Muscle layer of duodenum (tissue), 2 donors: ENCODE results near the gene CNDP1.
"Not testable (repeated sequence)": the region's sequence is repeated elsewhere in the genome, so short reads cannot be mapped to it uniquely, and the experiment has no call there.

Experiments used
- H3K27ac ChIP-seq: one replicate; pipeline ENCODE4 v1.7.0; 2013; ENCODE audit warnings: mild to moderate bottlenecking, low read length
- H3K27me3 ChIP-seq: one replicate; pipeline ENCODE4 v1.7.0; 2013; ENCODE audit warnings: low read depth, mild to moderate bottlenecking, control low read depth, low read length
- H3K36me3 ChIP-seq, 2 donors: one replicate each; pipeline ENCODE4 v1.7.0; 2013; ENCODE audit warnings: low read length in 2 of 2, control low read depth in 1 of 2, mild to moderate bottlenecking in 1 of 2; ENCODE audit not compliant: insufficient read depth in 2 of 2, control insufficient read depth in 1 of 2
- H3K4me1 ChIP-seq, 2 donors: one replicate each; pipeline ENCODE4 v1.7.0; 2013; ENCODE audit warnings: low read length in 2 of 2, mild to moderate bottlenecking in 2 of 2, control low read depth in 1 of 2, moderate library complexity in 1 of 2; ENCODE audit not compliant: insufficient read depth in 2 of 2, control insufficient read depth in 1 of 2
- H3K4me3 ChIP-seq, 2 donors: one replicate each; pipeline ENCODE4 v1.7.0; 2013; ENCODE audit warnings: low read length in 2 of 2, low read depth in 1 of 2, mild to moderate bottlenecking in 1 of 2
- H3K9me3 ChIP-seq, 2 donors: one replicate each; pipeline ENCODE4 v1.7.0; 2013; ENCODE audit warnings: low read length in 2 of 2, control low read depth in 1 of 2, mild to moderate bottlenecking in 1 of 2; ENCODE audit not compliant: control insufficient read depth in 1 of 2
- donor health status: healthy.

CNDP1 gene

DNA sequence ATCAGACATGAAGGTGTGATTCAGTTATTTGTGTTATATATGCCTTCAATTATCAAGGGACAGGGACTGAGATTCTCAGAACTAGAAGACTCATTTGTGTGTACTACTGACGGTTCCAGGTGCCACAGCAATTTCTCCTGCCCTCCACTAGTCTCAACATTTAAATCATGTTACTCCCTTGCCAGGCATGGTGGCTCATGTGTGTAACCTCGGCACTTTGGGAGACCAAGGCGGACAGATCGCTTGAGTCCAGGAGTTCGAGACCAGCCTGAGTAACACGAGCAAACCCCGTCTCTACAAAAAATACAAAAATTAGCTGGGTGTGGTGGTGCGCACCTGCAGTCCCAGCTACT lies 37.0 kb upstream of the CNDP1 start:
- Histone ChIP-seq H3K4me3 (peak overlapping the region; percentile 89 to 90), H3K36me3 (peaks cover 12 to 19% of the 10 kb centered on the region in 2 donors)

DNA sequence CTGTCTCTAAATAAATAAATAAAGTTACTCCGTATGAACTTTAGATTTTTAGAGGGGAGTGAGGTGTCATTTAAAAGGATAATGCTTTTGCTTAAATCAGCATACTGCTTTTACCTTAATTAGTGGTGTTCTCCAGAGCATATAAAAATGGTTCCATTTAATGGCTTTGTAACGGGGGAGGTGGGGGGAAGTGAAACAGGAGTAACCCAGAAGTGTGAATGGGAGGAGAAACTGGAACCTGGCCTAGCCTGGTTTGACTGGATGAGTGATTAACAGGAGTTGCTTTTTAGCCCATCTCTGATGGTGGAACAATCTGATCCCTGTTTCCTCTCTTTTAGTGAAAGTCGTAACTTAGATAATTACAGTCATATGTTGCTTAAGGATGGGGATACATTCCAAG lies 36.5 kb upstream of the CNDP1 start:
- Histone ChIP-seq H3K9me3 (no peaks in the 10 kb centered on the region), H3K27me3 (no peaks in the 10 kb centered on the region), H3K36me3 (peaks cover 17 to 19% of the 10 kb centered on the region in 2 donors), H3K4me1 (peaks cover 17 to 19% of the 10 kb centered on the region in 2 donors), H3K4me3 (no peak overlapping the region), H3K27ac (no peak overlapping the region)

More for the DNA sequence above, 37.0 kb upstream of the CNDP1 start:
- H3K27me3 ChIP-seq: no peaks in the 10 kb centered on the region
- no peaks in the 10 kb centered on the region for H3K9me3 ChIP-seq
- H3K27ac ChIP-seq: peak overlapping the region; percentile 90
- peaks cover 17 to 19% of the 10 kb centered on the region in 2 donors for H3K4me1 ChIP-seq

DNA sequence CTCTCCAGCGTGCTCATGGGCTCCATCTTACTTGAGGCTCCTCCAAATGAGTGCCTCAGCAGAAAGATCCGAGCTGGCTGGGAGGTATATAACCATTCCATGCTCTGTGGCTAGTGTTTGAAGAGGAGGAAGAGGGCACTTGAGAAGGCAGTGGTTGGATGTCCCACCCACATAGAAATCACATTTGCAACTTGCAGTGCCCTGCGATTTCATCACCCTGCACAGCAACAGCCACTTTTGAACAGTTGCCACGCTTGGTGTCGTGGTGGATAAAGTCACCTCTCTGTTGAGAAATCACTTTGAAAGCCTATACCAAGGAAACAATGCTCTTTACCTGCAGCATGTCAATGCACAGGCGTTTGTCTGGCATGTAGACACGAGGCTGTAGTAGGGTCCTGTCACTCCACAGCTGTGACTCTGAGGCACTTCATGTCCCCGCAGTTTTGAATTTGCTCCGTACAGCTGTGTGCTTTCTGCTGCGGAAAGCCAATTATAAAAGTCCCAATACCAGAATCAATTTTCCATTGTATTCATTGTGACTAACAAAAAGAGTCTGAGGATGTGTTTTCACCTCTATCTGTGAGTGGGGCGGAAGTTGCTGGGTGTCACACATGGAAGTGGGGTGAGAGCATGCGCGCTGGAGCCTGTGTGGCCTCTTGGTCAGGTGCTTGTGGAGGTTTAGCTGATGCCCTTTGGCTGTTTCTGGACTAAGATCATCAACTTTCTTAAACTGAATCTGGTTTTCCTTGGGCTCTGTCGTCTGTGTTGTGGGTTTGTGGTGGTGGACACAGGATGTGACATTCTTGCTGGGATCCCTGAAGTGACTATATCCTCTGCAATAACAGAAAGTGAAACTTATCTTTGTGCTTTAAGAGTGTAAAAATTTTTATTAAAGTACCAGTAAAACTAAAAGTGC lies 35.3 kb upstream of the CNDP1 start:
- H3K36me3 ChIP-seq: peaks cover 24 to 26% of the 10 kb centered on the region in 2 donors
- no peaks in the 10 kb centered on the region for H3K9me3 ChIP-seq
- H3K4me3 ChIP-seq: peak overlapping the region; percentile 36 to 63
- H3K4me1 ChIP-seq: peaks cover 17 to 19% of the 10 kb centered on the region in 2 donors
- H3K27ac ChIP-seq: peak overlapping the region; percentile 85
- no peaks in the 10 kb centered on the region for H3K27me3 ChIP-seq

DNA sequence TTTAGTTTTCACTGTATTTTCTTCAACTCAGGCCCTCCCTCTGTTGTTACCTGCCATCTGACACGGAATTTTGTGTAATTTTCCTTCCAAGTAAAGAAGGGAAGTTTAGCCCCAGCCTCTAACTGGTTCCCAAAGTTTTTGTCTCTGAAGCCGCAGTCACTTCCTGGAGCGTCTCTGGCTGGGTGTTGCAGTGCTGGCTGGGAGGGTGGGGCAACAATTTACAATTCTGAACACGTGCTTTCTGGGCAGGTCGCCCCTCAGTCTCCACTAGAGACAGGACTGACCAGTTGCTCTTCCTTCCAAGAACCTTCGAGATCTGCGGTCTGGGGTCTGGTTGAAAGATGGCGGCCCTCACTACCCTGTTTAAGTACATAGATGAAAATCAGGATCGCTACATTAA lies 34.7 kb upstream of the CNDP1 start:
- H3K27me3 ChIP-seq: no peaks in the 10 kb centered on the region
- peak overlapping the region; percentile 36 to 63 for H3K4me3 ChIP-seq
- H3K27ac ChIP-seq: peak overlapping the region; percentile 85
- peaks cover 17 to 19% of the 10 kb centered on the region in 2 donors for H3K4me1 ChIP-seq
- no peaks in the 10 kb centered on the region for H3K9me3 ChIP-seq
- H3K36me3 ChIP-seq: peaks cover 30 to 32% of the 10 kb centered on the region in 2 donors

- H3K9me3 ChIP-seq: no peaks in the 10 kb centered on the region
- H3K4me1 ChIP-seq: peaks cover 17 to 19% of the 10 kb centered on the region in 2 donors
- H3K4me3 ChIP-seq: peak overlapping the region in 1 of 2 donors; percentile 63
- no peaks in the 10 kb centered on the region for H3K27me3 ChIP-seq
- peaks cover 33 to 39% of the 10 kb centered on the region in 2 donors for H3K36me3 ChIP-seq
- H3K27ac ChIP-seq: peak overlapping the region; percentile 85
Observed at GRCh38 chr18:74500372-74500771, 33.9 kb upstream of the CNDP1 start.

GRCh38 chr18:74500774-74501173 lies 33.5 kb upstream of the CNDP1 start:
- H3K27me3 ChIP-seq, H3K4me3 ChIP-seq, H3K9me3 ChIP-seq: not testable (repeated sequence)
- Histone ChIP-seq H3K36me3 (peaks cover 33 to 39% of the 10 kb centered on the region in 2 donors), H3K4me1 (peaks cover 17 to 19% of the 10 kb centered on the region in 2 donors), H3K27ac (peak overlapping the region; percentile 85)

DNA sequence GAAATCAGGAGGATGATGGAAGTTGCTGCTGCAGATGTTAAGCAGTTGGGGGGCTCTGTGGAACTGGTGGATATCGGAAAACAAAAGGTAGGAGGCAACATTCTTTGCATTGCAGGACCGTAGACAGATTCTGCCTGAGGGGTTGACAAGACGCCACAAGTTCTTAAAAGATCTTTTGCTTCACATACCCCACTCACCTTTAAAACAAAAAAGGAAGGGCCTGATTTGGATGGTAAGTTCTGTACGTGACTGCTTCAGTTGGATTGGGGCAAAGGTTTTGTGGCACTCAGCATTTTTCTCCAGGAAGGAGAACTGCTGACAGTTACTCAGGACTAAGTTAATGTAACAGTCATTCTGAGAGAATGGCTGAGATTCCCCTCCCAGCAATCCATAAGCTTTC lies 32.9 kb upstream of the CNDP1 start:
- peak overlapping the region; percentile 71 for H3K27ac ChIP-seq
- peaks cover 33 to 40% of the 10 kb centered on the region in 2 donors for H3K36me3 ChIP-seq
- H3K27me3 ChIP-seq: no peaks in the 10 kb centered on the region
- H3K4me1 ChIP-seq: peaks cover 17 to 19% of the 10 kb centered on the region in 2 donors
- no peaks in the 10 kb centered on the region for H3K9me3 ChIP-seq
- H3K4me3 ChIP-seq: no peak overlapping the region

DNA sequence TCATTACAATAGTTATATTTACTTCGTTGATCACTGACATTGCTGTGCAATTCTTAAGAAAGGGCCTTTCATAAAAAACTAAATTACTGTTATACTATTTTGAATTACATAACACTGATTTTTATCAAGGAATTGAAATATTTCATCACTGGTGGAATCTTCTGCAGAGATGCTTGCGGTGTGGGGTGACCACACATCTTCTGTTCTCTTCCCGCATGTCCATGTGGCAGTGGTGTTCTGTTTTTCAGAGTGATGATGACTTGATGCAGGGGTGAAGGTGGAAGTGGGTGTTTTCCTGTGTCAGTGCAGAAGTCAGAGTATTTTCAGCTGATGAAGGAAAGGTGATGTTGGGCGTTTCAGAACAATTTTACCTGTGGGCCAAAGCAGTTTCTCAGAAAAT lies 31.2 kb upstream of the CNDP1 start:
- no peak overlapping the region for H3K4me3 ChIP-seq
- no peaks in the 10 kb centered on the region for H3K9me3 ChIP-seq
- H3K4me1 ChIP-seq: peaks cover 4 to 12% of the 10 kb centered on the region in 2 donors
- no peaks in the 10 kb centered on the region for H3K27me3 ChIP-seq
- peaks cover 51 to 56% of the 10 kb centered on the region in 2 donors for H3K36me3 ChIP-seq
- H3K27ac ChIP-seq: no peak overlapping the region

- Histone ChIP-seq H3K9me3 (no peaks in the 10 kb centered on the region), H3K27me3 (no peaks in the 10 kb centered on the region), H3K4me3 (no peak overlapping the region), H3K4me1 (no peaks in the 10 kb centered on the region), H3K36me3 (peaks cover 70 to 77% of the 10 kb centered on the region in 2 donors), H3K27ac (no peak overlapping the region)
Observed at GRCh38 chr18:74505776-74506175, 28.5 kb upstream of the CNDP1 start.

- Histone ChIP-seq H3K4me3 (peak overlapping the region in 1 of 2 donors; percentile 13), H3K4me1 (no peaks in the 10 kb centered on the region), H3K27me3 (no peaks in the 10 kb centered on the region), H3K9me3 (no peaks in the 10 kb centered on the region), H3K27ac (no peak overlapping the region), H3K36me3 (peaks cover 68 to 77% of the 10 kb centered on the region in 2 donors)
Observed at GRCh38 chr18:74506448-74507084, 27.7 kb upstream of the CNDP1 start.

DNA sequence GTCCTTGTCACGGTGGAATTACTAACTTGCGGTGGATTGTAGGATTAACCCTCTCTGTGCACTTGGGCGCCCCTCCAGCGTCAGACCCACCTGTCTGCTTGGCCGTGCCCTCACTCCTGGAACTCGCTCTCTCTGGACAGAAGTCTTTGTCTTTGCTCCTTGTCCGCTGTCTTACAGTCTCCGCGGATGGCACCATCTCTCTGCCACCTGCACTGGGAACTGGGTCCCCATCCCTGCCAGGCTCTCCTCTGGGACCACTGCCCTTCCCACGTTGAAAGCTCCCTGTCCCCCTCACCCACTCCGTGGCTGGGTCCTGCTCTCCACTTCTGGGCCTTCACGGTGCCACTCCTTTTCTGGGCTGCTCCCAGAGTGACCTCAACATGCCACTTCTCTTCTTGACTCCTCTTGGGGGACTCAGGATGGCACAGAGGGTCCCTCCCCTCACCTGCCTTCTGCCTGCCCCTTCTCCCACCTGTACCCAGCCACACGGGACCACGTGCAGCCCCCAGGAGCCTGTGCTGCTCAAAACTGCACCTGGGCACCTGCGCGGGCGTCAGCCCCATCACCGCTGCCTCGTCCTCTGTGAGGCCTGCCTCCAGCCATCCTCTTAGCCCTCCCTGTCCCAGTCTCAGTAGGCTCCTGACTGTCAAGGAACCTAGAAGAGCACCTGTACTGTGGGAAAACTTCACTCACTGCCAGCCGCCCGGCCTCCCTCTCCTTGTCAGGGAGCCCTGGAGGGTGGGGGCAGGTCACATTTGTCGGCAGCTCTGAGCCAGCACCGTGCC lies 27.0 kb upstream of the CNDP1 start:
- Histone ChIP-seq H3K9me3 (no peaks in the 10 kb centered on the region), H3K4me1 (no peaks in the 10 kb centered on the region), H3K27ac (no peak overlapping the region), H3K36me3 (peaks cover 72 to 77% of the 10 kb centered on the region in 2 donors), H3K27me3 (no peaks in the 10 kb centered on the region), H3K4me3 (peak overlapping the region in 1 of 2 donors; percentile 13)
